HFF-Myc (cell line): ENCODE results near the gene DEFB124.

ENCODE experiments used
- DNase-seq: peaks from one replicate; pipeline ENCODE4 v3.0.0-alpha.2; 2011; ENCODE audit warnings: low read depth; ENCODE audit errors: extremely low read depth
- H3K4me3 ChIP-seq: replicated peaks from 2 replicates; pipeline ENCODE4 v1.5.1; 2011; ENCODE audit warnings: low read depth, mild to moderate bottlenecking, control low read depth, low read length
- TF ChIP-seq, protein P1 (sequence below): IDR thresholded peaks from 2 replicates; pipeline ENCODE4 v1.5.1; 2012; ENCODE audit warnings: mild to moderate bottlenecking, low read depth, low read length, control low read depth; ENCODE audit errors: missing control alignments

Gene DEFB124

DNA sequence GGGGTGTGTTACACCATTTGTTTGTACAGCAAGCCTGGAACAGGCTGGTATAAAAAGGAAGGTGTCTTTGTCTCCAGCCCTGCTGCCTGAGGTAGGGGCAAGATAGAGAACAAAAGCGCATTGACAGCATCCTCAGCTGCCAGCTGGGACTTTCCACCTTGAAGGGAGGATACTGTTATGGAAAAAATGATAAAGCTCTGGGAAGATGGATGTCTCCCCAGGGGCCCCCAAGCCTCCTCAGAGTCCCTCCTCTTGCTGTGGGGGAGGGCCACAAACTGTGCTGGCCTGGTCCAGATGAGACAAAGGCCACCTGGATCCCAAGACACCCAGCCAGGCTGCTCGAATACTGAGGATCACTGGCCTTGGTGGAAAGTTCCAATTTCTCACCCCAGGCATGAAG, 13.2 kb upstream of the DEFB124 start:
- H3K4me3 ChIP-seq = no peak overlapping the region
- TF ChIP-seq, protein P1, sequence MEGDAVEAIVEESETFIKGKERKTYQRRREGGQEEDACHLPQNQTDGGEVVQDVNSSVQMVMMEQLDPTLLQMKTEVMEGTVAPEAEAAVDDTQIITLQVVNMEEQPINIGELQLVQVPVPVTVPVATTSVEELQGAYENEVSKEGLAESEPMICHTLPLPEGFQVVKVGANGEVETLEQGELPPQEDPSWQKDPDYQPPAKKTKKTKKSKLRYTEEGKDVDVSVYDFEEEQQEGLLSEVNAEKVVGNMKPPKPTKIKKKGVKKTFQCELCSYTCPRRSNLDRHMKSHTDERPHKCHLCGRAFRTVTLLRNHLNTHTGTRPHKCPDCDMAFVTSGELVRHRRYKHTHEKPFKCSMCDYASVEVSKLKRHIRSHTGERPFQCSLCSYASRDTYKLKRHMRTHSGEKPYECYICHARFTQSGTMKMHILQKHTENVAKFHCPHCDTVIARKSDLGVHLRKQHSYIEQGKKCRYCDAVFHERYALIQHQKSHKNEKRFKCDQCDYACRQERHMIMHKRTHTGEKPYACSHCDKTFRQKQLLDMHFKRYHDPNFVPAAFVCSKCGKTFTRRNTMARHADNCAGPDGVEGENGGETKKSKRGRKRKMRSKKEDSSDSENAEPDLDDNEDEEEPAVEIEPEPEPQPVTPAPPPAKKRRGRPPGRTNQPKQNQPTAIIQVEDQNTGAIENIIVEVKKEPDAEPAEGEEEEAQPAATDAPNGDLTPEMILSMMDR = no peak
- no peak for DNase-seq

DNA sequence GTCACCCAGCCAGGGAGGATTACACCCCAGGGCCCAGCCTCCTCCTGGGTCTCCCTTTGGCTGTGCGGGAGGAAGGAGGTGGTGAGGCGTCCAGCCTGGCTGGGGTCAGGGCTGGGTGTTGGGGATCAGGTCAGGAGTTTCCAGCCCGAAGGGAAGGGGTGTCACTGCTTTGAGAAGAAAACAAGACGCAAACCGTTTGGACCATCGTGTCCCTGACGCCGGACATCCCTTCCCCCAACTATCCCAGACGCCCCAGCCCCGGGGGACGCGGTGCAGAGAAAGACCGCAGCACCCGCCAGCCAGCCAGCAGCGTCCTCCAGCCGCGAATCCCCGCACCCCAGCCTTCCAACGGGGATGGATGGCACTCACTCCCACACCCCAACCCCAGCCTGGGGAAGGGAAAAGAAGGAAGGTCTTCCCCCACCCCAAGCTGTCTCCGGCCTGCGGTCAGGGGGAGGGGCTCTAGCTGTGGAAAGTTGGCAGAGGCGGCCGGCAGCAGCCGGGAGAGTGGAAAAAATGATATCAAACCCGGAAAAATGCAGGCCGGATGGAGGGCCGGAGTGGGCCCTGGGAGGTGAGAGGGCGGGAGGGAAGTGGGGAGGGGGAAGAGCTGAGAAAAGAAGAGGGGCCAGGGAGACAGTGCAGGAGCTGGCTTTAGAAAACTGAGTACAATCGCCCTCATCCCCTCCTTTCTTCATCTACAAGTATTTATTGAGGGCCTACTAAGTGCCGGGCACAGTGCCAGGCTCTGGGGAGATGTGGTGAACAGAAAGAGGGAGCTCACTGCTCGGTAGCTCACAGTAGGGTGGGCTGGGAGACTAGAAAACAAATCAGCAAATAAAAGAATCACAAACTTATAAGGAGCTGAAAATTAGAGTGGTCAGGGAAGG, 10.8 kb upstream of the DEFB124 start:
- no peak overlapping the region; the same call in 1 of the 2 replicates for H3K4me3 ChIP-seq
- no peak for DNase-seq
- TF ChIP-seq, protein P1 = no peak

DNA sequence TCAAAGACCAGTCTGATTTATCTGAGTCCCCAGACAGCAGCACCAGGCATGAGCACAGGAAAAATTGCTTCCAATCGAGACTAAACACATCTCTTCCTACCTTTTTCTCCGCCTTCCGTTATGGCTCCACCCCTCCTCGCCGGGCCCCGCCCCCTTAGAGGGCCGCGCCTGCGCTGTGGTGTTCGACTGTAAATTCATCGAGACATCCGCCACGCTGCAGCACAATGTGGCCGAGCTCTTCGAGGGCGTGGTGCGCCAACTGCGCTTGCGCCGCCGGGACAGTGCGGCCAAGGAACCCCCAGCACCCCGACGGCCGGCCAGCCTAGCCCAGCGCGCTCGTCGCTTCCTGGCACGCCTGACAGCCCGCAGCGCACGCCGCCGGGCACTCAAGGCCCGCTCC, 9.1 kb upstream of the DEFB124 start:
- H3K4me3 ChIP-seq = no peak overlapping the region
- TF ChIP-seq, protein P1 = no peak
- DNase-seq = no peak

DNA sequence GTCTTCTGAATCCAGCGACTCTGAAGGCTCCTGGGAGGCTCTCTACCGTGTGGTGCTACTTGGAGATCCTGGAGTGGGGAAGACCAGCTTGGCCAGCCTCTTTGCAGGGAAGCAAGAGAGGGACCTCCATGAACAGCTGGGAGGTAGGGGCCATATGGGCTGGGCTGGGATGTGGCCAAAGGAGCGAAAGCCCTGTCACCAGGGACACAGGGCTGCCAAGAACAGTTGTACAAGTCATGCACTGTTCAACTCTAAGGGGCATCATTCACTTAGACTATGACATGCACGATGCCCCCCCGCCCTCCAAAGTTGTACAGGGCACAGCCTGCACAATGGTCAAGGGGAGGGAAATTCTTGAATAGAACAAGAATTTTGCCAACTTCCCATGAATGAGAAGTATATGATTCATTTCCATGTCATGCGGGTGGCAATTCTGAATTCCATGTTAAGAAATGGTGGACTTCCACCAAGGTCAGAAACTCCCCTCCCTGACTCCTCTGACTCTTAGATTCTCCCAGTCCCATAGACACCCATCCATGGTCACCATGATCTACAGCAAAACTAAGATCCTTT, 1.8 kb upstream of the DEFB124 start:
- no peak for DNase-seq
- no peak overlapping the region for H3K4me3 ChIP-seq
- TF ChIP-seq, protein P1 = no peak

DNA sequence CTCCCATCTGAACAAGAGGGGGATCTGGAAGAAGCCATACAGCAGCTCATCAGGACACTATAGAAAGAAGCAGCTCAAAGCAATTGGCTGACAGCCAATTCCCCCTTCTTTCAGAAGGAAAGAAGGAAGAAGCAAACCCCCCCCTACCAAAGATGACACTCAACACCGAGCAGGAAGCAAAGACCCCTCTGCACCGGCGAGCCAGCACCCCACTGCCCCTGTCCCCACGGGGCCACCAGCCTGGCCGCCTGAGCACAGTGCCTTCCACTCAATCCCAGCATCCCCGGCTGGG, 1.3 kb upstream of the DEFB124 start:
- TF ChIP-seq, protein P1 = no peak
- H3K4me3 ChIP-seq = no peak overlapping the region
- no peak for DNase-seq

DNA sequence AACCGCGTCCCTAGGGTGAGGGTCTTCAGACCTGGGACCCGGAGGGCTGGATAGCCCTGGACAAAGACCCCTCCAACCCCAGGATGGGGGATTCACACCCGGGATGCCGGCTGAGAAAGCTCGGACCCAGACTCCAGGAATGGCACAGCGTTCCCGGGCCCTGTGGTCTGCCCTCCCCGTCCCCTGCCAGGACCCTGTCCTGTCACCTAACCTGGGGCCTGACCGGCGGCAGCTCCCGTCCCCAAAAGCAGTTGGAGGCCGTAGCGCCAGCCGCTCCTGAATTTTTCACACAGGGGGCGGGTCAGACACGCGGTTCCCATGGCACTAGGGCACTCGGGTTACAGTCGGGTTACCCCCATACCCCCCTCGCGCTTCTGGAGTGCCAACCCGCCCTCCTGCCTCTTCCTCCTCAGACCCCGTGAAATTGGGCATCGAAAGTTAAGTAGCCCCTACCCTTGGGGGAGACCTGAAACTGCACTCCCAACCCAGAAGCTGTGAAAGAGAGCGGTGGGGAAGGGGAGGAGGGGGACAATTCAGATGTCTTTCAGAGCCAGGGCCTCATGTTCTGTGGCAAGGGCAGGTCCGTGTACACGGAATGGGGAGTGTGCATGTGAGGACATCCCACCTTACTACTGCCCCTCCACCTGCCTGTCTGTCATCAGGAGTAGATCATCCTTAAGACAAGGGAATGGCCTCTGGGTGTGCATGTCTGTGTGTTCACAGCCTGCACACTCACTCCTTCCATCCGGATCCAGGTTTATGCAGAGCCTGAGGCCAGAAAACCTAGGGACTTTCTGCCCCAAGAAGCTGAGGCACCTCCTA, 756 bp upstream of the DEFB124 start:
- H3K4me3 ChIP-seq = no peak overlapping the region
- no peak for DNase-seq
- TF ChIP-seq, protein P1 = no peak
